ENCODE results near the gene NACC1. TPM values are rescaled to one million over a fixed set of nuclear protein-coding genes. Genes with fewer than 3 reads are reported as not detected.
"Not testable (repeated sequence)": the region's sequence is repeated elsewhere in the genome, so short reads cannot be mapped to it uniquely, and the experiment has no call there.

The NACC1 gene
- total RNA-seq, 2 donors from 2014 or later: 53.6 to 76.0 TPM

DNA sequence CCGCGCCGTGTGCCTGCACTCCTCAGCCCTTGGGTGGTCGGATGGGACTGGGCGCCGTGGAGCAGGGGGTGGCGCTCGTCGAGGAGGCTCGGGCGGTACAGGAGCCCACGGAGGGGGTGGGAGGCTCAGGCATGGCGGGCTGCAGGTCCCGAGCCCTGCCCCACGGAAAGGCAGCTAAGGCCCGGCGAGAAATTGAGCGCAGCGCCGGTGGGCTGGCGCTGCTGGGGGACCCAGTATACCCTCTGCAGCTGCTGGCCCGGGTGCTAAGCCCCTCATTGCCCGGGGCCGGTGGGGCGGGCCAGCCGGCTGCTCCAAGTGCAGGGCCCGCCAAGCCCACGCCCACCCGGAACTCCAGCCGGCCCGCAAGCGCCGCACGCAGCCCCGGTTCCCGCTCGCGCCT, 68.6 kb downstream of the NACC1 start:
- H3K27me3 Mint-ChIP-seq (ENCODE audit: low read depth): not testable (repeated sequence)

DNA sequence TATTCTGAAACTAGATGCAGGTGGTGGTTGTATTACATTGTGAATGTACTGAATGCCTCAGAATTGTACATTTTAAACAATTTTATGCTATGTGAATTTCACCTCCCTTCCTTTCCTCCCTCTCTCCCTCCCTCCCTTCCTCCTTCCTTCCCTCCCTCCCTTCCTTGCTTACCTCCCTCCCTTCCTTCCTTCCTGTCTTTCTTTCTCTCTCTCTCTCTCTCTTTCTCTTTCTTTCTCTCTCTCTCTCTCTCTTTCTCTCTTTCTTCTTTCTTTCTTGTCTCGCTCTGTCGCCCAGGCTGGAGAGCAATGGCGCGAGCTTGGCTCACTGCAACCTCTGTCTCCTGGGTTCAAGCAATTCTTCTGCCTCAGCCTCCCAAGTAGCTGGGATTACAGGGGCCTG, 69.4 kb downstream of the NACC1 start:
- Mint-ChIP-seq H3K36me3 (ENCODE audit: insufficient read depth in 2 of 2) (no peaks in the 10 kb centered on the region), H3K27ac (peak overlapping the region; percentile 21), H3K9me3 (no peaks in the 10 kb centered on the region), H3K4me1 (ENCODE audit: low read depth) (peaks cover 19% of the 10 kb centered on the region), H3K4me3 (no peak overlapping the region), H3K27me3 (ENCODE audit: low read depth) (no peaks in the 10 kb centered on the region)
- no peak for ATAC-seq (replicated peaks in 1 of 2)
- DNase-seq: no peak

More for the DNA sequence above, 68.6 kb downstream of the NACC1 start:
- H3K4me1 Mint-ChIP-seq (ENCODE audit: low read depth): peaks cover 26% of the 10 kb centered on the region
- ATAC-seq (replicated peaks in 1 of 2); H3K9me3 Mint-ChIP-seq; DNase-seq; H3K27ac Mint-ChIP-seq; H3K4me3 Mint-ChIP-seq; H3K36me3 Mint-ChIP-seq (ENCODE audit: insufficient read depth in 2 of 2): not testable (repeated sequence)

DNA sequence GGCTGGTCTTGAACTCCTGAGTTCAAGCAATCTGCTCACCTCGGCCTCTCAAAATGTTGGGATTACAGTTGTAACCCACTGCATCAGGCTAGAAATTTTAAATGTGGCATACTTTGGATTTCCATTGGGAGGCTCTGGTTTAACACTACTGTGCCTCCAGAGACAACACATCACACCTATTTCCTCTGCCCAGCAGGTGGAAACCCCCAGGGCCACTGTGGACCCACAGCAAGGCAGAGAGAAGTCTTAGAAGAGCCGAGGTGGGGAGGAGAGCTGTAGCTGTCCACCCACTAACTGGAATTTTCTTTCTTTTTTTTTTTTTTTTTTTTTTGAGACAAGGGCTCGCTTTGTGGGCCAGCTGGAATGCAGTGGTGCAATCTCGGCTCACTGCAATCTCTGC, 71.5 kb downstream of the NACC1 start:
- H3K27me3 Mint-ChIP-seq (ENCODE audit: low read depth): no peaks in the 10 kb centered on the region
- H3K27ac Mint-ChIP-seq: no peak overlapping the region
- DNase-seq (no peak), ATAC-seq (replicated peaks in 1 of 2) (no peak)
- H3K4me3 Mint-ChIP-seq: no peak overlapping the region
- peaks cover 28% of the 10 kb centered on the region for H3K4me1 Mint-ChIP-seq (ENCODE audit: low read depth)
- no peaks in the 10 kb centered on the region for H3K36me3 Mint-ChIP-seq (ENCODE audit: insufficient read depth in 2 of 2)
- H3K9me3 Mint-ChIP-seq: no peaks in the 10 kb centered on the region

Other genes with a start within 250 kb of the NACC1 start
- gene DNASE2, start 236.8 kb upstream of the NACC1 start, total RNA-seq: 10 to 100 TPM; 34.5 to 39.1 TPM
- gene KLF1, start 231.1 kb upstream of the NACC1 start, total RNA-seq: under 1 TPM; 0.19 to 0.58 TPM
- gene GCDH, start 227.1 kb upstream of the NACC1 start, total RNA-seq: 10 to 100 TPM; 23.2 to 25.1 TPM
- 1 to 10 TPM; 3.1 to 4.5 TPM for gene SYCE2, start 199.0 kb upstream of the NACC1 start, total RNA-seq
- gene FARSA, start 184.6 kb upstream of the NACC1 start, total RNA-seq: 10 to 100 TPM; 63.4 to 70.4 TPM
- 100 to 1,000 TPM; 458 to 489 TPM for gene CALR, start 179.7 kb upstream of the NACC1 start, total RNA-seq
- gene RAD23A, start 172.4 kb upstream of the NACC1 start, total RNA-seq: 100 to 1,000 TPM; 159 to 189 TPM
- 10 to 100 TPM; 15.9 to 16.4 TPM for gene GADD45GIP1, start 161.0 kb upstream of the NACC1 start, total RNA-seq
- under 1 TPM; 0.12 to 0.32 TPM for gene DAND5, start 148.7 kb upstream of the NACC1 start, total RNA-seq
- 1 to 10 TPM; 2.2 to 2.8 TPM for gene NFIX, start 122.8 kb upstream of the NACC1 start, total RNA-seq
- gene LYL1, start 15.4 kb upstream of the NACC1 start, total RNA-seq: 1 to 10 TPM; 4.8 to 6.3 TPM
- gene TRMT1, start 1.5 kb upstream of the NACC1 start, total RNA-seq: 10 to 100 TPM; 41.0 to 46.0 TPM
- 10 to 100 TPM; 73.9 to 89.9 TPM for gene STX10, start 32.1 kb downstream of the NACC1 start, total RNA-seq
- 100 to 1,000 TPM; 168 to 184 TPM for gene IER2, start 32.1 kb downstream of the NACC1 start, total RNA-seq

Measured in activated T-cell treated with anti-CD3 and anti-CD28 coated beads, Interleukin-2, amount 50 U/mL, for 72 hours (primary cell).